Stimulated activated CD4-positive, alpha-beta T cell treated with anti-CD3 and anti-CD28 coated beads, Interleukin-2, amount 100 ng/mL, for 24 hours (primary cell): ENCODE data around the gene TRMT1.

Experiments used
- DNase-seq, 2 donors: peaks; one replicate each; pipeline ENCODE4 v3.0.0-alpha.2; 2020

Gene TRMT1

DNA sequence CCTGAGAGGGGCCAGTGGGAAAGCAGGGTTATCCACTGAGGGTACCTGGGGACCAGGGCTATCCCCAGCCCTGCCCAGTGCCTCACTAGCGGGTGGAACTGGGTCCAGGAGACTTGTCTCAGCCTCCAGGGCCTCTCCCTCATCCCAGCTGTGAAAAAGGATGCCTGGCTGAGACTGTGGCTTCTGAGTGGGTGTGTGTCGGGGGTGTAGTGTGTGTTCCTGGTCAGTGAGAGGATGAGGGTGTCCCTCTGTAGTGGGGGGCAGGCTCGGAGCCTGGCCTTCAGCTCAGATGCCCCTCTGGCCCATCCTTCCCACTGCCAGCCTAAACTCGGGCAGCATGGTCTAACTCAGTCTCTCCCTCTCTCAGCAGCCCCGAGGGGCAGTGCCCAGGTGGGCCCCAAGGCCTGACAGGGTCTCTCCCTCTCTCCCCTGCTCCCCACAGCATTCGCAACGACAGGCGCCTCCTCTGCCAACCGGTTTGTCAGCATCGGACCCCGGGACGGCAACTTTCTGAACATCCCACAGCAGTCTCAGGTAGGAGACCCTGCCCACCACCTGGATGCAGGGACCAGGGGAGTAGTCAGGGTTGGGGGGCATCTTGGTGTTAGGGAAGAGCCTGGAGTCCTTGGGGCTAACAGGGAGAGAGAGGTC, 26.6 kb downstream of the TRMT1 start:
- no peak for DNase-seq

DNA sequence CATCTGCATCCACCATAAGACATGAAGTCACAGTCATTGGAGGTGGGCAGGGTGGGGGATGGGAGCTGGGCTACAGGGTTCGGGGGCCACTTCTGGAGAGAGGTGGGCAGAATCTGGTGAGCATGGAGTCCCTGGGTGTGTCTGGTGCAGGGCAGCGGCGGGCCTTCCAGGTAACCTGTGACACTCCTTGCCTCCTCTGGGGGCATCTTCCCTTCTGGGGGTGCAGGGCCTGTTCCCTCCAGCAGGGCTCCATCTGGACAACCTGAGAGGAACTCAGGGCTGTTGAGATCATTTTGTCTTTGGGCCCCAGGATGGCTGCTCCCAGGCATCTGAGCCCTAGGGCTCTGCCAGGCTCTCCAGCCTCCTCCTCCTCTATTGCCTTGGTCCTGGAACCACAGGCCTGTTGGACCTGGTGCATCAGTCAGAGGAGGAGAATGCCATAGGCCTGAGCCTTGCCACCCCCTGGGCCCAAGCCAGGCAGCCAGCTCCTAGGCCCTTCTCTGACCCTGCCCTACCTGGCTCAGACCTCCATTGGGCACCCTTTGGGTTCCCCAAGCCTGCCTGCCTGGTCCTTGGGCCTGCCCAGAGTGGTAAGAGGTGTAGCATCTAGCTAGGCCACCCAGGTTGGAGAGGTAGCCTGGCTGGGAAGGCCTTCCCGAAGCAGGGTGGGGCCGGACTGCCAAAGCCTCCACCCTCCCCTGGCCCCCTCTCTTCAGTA, 27.2 kb downstream of the TRMT1 start:
- no peak for DNase-seq

DNA sequence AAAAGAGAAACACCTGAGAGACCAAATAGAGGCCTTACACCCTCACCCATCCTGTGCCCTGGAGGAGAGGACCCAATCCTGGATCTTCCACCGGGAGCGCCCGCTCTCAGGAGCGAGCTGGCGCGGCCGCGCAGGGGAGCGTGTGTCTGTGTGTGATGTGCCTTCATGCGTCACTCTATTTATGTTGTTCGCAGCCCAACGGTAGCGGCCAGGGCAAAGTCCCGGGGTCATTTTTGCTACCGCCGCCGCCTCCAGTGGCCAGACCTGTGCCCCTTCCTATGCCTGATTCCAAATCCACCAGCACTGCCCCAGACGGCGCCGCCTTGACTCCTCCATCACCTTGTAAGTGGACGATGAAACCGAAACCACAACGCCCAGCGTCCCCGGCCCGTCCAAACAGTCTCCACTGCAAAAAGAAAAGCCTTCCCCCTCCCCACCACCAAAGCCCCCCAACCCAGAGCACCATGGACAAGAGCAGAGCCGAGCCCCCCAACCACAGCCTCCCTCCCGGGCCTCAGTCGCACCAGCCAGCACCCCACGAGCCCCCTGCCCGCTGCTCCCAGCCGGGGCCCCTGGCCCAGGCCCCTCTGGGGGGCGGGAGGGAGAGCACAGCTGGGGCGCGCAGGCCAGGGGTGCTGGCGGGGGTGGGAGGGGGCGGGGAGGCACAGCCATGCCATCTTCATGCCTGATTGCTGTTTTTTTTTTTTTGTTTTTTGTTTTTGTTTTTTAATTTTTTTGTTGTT, 28.6 kb downstream of the TRMT1 start:
- no peak for DNase-seq

DNA sequence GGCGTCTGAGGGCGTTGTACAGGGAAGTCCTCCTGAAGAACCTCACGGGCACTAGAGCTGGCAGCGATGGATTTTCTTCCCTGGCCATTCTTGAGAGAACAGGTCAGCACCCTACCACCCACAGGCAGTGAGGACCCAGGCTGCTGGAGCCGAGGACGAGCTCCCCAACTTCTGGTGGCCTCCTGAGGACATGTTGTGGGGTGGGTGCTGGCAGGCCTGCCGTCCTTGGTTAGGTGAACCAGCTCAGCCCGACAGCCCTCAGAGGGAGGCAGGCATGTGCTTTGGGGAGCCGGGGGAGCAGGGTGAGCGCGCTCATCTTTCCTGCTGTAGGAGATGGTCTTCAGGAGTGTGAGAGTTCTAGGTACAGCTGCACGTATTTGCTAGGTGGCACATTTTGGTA, 29.2 kb downstream of the TRMT1 start:
- no peak for DNase-seq

DNA sequence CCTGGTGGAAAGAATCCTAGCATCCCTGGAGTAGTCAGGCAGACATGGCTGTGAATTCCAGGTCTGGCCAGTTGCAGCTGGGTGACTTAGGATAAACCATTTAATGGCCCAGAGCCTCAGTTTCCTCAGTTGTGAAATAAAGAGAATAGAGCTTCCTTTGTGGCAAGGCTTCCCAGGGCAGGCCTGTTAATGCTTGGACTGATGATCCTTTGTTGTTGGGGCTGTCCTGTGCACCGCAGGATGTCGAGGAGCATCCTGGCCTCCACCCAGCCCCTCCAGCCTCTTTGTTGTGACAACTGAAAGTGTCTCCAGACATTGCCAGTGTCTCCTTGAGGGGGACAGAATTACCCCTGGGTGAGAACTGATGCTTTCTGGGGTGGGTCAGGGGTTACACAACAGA, 30.2 kb downstream of the TRMT1 start:
- no peak for DNase-seq

DNA sequence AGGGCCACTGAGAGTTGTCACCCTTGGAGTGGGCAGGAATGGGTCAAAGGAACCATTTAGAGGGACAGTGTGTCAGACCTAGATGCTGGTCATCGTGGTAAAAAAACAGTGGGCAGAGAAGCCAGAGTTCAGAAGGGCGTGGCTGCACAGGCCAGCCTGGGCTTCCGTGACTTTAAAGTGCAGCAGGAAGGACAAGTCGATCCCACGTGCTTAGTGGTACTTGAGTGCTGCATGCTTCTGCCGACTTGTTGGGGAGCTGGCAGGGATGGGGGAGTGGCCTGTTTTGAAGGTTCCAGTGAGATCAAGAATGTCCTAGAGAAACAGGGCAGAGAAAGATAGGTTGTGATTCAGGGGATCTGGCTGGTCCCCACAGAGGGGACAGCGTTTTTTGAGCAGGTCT, 30.9 kb downstream of the TRMT1 start:
- DNase-seq, result no peak

DNA sequence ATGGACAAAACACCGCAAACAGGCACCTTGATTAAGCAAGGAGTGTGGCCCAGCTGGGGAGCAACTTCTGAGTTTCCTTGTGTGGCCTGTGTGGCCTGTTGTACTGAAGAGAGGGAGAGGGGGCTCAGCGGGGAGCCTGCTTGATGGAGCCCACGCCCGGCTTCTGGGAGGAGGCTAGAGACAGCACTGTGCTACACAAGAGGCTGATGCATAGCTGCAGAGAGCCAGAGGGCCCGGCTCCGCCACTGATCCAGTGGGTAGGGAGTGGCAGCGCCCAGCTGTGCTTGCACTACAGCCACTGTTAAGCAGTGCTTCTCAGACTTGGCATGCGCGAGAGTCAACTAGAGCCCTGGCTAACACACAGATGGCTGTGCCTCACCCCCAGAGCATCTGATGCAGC, 32.9 kb downstream of the TRMT1 start:
- DNase-seq, result no peak

DNA sequence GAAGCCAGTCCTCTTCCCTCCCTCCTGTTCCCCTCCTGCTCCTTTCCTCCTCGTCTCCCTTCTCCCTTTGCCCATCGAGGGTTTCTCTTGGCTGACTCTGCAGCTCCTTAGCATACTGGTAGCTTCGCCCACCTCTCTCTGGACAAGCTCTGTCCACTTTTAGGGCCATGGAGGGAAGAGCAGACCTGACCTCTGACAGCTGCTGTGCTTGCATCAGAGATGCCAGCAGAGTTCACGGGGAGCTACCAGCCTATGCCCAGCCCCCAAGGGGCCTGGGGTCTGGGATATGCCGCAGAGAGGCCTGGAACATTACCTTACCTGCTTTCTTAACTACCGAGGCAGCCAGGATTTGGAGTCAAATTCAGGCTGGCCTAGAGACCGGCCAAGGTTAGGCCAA, 33.5 kb downstream of the TRMT1 start:
- DNase-seq, result no peak

DNA sequence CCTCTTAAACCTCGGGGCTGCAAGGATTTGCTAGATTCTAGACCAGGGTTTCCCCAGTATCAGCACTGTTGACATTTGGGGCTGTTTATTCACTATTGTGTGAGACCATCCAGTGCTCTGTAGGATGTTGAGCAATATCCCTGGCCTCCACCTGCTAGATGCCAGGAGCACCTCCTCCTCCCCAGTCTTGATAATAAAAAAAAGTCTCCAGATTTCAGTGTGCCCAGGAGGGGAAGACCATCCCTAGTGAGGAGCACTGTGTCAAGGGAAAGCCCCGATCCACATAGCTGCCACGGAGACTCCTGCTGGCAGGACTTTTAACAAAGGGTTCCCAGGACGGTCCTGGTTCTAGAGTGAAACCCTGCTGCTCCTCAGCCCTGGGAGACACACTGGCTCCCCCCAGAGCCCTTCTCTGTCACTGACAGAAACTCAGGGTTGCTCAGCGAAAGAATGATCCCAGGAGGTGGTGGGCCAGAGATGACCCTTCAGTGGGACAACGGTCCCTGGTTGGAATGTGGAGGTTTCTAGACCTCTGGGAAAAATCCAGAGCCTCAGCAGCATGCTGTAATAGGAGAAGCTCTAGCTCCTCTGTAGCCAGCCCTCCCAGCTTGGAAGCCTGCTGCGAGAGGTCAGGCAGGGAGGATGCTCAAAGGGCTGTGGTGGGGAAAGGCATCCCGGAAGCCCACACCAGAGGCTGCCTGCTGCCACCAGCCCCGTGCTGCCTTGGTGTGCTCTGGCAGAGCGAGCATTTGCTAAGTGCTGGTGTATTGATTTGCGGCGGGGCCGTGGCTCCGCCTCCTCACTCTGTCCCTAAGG, 34.1 kb downstream of the TRMT1 start:
- no peak for DNase-seq

DNA sequence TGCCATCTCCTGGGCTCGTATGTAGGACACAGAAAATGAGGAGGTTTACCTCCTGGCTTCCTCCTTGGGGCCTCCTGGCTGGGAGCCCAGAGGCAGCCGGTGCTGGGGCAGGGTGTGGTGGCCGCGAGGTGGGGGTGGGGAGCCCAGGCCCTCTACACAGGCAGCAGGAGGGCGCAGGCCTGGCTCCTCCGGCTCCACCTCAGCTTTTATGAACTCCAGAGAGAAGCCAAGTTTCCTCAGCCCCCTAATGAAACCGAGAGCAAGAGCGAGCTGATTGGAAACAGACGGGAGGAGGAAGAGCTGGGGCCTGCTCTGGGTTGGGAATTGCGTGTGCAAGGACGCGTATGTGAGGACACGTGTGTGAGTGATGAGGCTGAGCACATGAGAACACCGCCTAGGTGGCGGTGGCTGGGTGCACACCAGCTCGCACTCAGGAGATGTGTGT, 37.0 kb downstream of the TRMT1 start:
- DNase-seq, result no peak

DNA sequence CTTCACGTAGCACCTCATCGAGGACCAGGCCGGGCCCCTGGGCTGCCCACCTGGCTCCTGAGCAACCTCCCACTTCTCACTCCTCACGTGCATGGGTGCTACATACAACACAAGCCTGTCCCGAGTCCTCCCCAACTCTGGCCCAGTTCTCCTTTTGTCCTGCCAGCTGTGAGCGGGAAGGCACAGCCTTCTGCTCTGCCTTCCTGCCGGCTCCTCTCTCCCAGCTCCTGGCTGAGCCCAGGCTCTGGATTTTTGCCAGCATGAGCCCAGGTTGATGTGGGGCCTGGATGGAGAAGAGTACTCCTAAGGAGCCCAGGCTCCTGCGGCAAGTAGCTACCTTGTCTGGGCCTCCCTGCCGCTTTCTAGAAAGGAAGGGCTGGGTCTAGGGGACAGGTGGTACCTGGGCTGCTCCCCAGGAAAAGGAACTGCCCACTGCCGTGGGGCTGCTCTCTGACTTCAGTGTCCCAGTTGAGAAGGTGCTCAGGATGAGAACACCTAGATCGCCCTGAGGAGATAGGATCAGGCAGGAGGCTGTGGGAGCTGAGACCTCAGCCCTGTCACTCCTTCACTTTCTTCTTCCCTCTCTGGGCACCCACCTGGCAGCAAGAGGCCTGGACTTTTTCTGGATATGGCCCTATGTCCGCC, 37.5 kb downstream of the TRMT1 start:
- DNase-seq, result no peak

DNA sequence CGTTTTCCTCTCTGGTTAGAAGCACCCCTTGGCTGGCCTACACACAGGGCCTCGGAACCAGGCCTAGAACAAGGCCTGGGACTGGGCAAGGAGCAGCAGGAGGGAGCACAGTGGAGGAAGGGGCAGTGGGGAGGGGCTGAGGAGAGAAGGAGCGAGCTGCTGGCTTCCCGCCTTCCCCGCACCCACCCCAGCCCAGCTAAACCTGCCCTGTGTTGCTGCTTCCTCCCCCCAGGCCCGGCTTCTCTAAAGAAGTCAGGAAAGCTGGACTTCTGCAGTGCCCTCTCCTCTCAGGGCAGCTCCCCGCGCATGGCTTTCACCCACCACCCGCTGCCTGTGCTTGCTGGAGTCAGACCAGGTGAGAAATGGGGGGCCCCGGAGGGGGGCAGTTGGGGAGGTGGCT, 38.2 kb downstream of the TRMT1 start:
- no peak for DNase-seq

DNA sequence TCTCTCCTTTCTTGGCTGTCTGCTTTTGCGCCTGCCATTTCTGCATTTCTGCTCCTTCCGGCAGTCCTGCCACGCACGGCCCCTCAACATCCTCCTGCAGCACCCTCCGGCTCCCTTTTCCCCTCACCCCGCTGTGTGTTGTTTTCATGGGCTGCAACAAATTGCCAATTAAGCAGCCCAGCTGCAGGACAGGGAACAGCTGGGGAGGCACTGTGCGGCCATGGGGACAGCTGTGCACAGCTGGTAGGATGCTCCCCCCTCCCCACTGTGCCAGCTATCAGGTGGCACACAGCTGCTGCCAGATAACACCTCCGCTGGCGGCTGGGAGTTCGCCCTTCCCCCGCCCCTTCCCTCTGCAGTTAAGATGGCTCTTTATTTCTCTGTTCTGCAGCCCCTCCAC, 39.3 kb downstream of the TRMT1 start:
- no peak for DNase-seq

DNA sequence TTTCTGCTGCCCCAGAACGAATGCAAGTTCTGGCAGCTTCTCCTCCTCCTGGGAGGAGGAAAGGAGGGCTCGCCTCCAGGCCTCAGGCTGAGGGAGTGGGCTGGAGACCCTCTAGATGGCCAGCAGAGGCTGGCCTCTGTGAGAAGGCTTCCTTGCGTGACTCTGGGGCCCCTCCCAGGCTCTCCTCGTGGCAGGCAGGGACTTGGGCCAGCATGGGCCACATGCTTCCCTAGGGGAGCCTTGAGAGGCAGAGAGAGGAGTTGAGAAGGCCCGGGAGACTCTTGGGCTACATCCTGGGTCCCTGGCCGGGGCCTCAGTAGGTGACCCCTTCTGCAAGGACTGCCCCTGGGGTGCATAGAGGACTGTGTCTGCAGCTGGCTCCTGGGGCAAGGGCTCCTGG, 39.8 kb downstream of the TRMT1 start:
- DNase-seq, result no peak

DNA sequence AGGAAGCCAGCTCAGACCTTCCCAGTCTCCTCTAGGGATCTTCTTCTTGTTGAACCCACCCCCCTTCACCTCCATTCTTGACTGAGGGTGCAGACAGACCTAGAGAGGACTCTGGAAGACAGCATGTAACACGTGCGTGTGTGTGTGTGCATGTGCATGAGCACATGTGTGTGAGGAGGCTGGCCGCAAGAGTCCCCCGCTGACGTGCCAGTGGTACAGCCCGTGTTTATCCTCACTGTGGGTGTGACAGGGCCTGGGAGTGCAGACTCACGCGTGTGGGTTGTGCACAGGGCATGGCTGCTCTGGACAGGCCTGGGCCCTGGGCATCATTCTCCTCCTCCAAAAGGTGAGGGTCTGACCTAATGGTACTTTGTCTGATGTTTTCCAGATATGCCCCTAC, 40.2 kb downstream of the TRMT1 start:
- no peak for DNase-seq

DNA sequence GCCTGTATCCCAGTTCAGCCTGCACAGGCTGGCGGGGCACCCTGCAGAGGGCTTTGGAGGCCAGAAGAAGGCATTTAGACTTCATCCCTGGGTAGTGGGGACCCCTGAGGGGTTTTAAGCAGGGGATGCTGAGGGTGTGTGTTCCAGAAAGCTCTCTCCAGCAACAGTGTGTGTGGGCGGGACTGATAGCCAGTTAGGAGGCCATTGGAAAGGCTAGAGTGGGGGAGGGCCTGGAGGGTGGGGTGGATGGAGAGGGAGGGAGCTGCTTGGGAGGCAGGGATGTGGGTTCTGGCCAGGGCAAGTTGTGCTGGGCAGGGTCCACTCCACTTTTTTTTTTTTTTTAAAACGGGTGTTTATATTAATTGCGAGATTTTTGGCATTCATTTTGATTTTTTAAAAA, 42.2 kb downstream of the TRMT1 start:
- DNase-seq, result no peak

DNA sequence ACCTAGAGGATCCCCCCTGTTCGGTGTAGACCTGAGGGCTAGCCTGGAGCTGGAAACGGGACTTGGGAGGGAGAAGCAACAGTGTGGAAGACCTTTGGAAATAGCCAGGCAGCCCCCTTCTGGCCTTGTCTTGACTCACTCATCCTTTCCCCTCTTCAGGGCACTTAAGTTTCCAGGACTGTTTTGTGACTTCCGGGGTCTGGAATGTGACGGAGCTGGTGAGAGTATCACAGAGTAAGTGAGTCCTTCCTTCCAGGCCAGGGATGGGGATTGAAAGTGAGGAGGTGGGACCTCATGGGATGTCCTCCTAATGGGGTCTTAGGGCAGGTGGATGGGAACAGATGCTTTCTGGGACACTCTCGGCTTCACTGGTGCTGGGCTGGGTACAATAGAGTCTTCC, 43.3 kb downstream of the TRMT1 start:
- no peak for DNase-seq

DNA sequence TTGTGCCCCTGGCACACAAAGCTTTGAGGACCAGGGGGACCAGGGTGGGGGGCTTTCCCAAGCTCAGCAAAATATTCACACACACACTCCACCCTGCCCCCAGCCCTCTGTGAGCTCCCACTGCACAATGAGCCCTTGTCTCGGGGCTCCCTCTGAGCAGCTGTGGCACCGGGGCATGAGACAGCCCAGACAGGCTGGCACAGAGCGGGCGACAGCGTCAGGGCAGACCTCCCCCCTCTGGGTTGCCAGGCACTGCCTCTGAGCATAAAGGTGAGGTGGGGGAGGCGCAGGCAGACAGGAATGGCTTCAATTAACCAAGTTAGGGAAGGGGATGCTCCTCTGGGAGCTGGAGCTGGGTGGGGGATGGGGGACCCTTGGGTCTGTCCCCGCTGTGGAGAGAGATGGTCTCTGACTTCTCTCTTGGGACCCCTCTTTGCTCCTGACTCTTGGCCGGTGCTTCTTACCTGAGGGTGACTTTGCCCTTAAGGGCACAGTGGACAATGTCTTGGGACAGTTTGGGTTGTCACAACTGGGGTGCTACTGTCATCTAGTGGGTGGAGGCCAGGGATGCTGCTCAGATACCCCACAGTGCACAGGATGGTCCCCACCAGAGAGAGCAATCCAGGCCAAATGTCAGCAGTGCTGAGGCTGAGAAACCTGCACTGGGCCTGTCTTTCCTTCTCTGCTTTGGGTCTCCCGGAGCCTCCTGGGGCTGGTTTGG, 44.2 kb downstream of the TRMT1 start:
- no peak for DNase-seq

DNA sequence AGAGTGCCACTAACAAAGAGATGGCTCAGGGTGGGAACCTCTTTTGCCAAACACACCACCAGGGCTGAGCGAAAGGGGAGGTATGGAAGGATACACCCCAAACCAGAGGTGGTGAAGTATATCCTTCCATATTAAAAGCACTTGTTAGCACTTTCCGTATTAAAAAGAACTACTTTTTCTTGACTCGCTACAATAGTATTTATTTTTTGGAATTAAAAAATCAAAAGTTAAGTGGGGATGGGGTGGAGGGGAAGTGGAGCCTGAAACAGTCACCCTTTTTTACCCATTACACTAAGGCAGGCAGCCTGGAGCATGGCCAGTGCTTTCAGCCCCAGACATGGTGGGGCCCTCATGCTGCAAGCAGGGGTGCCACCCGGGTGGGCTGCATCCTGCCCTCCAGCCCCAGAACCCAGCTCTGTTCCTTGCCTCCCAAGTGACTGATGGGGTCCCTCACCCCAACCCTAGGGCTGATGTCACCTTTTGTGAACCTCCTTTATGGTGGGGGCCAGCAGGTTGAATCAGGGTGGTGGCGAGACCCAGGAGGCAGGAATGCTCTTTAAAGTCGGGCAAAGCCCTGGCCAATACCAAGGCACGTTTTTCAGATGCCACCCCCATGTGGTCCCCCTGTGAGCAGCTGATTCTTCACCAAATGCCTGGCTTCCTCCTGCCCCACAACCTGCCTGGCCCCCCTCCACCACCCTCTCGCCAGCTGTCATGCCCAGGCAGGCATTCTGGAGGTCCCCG, 44.9 kb downstream of the TRMT1 start:
- no peak for DNase-seq

DNA sequence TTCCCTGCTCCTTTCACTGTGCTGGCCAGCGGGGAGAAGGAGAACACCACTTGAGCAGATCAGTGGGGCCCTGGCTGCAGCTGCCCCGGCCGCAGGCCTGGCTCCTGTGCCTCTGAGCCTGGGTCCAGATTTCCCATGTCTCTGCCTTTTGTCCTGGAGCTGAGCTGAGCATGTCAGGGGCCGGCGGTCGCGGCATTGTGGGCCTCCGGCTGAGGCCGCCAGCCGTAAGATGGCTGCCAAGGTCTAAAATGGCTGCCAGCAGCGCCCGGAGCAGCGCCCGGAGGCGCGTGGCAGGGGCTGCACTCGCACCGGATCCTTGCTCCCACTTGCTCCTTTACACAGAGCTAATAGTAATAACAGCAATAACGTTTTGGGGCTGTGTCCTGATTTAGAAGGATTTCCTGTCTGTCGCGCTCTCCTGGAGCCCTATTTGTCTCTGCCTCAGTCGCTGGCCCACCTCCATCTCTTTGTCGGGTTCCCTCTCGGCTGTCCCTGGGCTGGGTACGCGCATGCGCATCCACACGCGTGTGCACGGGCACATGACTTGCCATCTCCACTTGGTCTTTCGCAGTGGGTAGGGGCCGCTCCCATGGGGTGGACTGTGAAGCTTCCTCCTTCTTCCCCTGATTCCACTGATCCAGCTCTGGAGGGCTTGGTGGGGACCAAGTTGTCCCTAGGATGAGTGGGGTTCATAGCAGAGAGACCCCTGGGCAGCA, 46.0 kb downstream of the TRMT1 start:
- no peak for DNase-seq
